Ascending aorta (tissue), 2 donors: ENCODE results near the gene KRTAP1-5. TPM values are rescaled to one million over a fixed set of nuclear protein-coding genes. Genes with fewer than 3 reads are reported as not detected.

Experiments used
- DNase-seq, 2 donors: peaks; one replicate each; pipeline ENCODE4 v3.0.0-alpha.2; 2019; ENCODE audit warnings: low spot score in 2 of 2
- H3K27ac ChIP-seq, 2 donors: fragments of 200-600 bp; sonication (generic); one replicate each; pipeline ENCODE4 v1.5.1; 2016 to 2017; ENCODE audit warnings: mild to moderate bottlenecking in 1 of 2
- H3K27me3 ChIP-seq: fragments of 200-600 bp; sonication (generic); one replicate; pipeline ENCODE4 v1.5.1; 2017
- H3K36me3 ChIP-seq, 2 donors: fragments of 200-600 bp; sonication (generic); one replicate each; pipeline ENCODE4 v1.5.1; 2016
- H3K4me1 ChIP-seq, 2 donors: fragments of 200-600 bp; sonication (generic); one replicate each; pipeline ENCODE4 v1.5.1; 2016 to 2017; ENCODE audit warnings: mild to moderate bottlenecking in 1 of 2
- H3K4me3 ChIP-seq, 2 donors: fragments of 200-600 bp; sonication (generic); one replicate each; pipeline ENCODE4 v1.5.1; 2016 to 2017; ENCODE audit warnings: mild to moderate bottlenecking in 1 of 2
- H3K9me3 ChIP-seq, 2 donors: fragments of 200-600 bp; sonication (generic); one replicate each; pipeline ENCODE4 v1.5.1; 2016
- intact Hi-C: fragments of 100-400 bp; cut with DNase I; formaldehyde crosslinking; loops from one replicate; pipeline ENCODE4 v1.15.1; 2023
- total RNA-seq: library from RNA; depleted of rRNA; stranded (reverse); fragments of >200 nt; gene quantifications from one replicate; pipeline ENCODE4 v1.1.0, GENCODE V29; 2016
- TF ChIP-seq, protein P1 (sequence below), 3 experiments: fragments of 200-600 bp in 2 of 3; fragments of 450-650 bp in 1 of 3; sonication (generic) in 2 of 3; IDR thresholded peaks; one replicate each; pipeline ENCODE4 v1.5.1; 2016 to 2019; ENCODE audit warnings: antibody characterized with exemption in 3 of 3, mild to moderate bottlenecking in 1 of 3, moderate library complexity in 1 of 3

Gene KRTAP1-5
- total RNA-seq, 1 donor from 2014 or later: not detected

DNA sequence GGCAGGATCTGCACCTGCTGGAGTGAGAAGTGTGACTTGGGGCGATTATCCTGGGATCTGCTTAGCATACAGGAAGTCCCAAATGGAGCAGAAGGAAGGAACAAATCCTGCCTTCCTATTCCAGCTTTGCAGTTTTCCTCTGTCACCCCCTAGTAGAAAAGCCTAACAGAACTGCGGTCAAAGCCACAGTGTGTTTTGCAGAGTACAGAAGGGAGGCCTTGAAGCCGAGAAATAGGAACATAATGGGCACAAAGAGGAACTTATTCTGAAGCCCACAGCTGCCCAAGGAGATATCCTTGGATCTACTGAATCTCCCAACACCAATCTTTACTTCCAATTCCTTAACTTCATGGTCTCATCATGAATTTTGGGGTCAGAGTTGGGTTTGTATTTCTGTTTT, 8.5 kb downstream of the KRTAP1-5 start:
- no peak overlapping the region for H3K4me3 ChIP-seq
- H3K27ac ChIP-seq: no peak overlapping the region
- no peaks in the 10 kb centered on the region for H3K9me3 ChIP-seq
- no peaks in the 10 kb centered on the region for H3K27me3 ChIP-seq
- H3K36me3 ChIP-seq: no peaks in the 10 kb centered on the region
- intact Hi-C loops: no loop called here
- no peaks in the 10 kb centered on the region for H3K4me1 ChIP-seq
- TF ChIP-seq, protein P1, sequence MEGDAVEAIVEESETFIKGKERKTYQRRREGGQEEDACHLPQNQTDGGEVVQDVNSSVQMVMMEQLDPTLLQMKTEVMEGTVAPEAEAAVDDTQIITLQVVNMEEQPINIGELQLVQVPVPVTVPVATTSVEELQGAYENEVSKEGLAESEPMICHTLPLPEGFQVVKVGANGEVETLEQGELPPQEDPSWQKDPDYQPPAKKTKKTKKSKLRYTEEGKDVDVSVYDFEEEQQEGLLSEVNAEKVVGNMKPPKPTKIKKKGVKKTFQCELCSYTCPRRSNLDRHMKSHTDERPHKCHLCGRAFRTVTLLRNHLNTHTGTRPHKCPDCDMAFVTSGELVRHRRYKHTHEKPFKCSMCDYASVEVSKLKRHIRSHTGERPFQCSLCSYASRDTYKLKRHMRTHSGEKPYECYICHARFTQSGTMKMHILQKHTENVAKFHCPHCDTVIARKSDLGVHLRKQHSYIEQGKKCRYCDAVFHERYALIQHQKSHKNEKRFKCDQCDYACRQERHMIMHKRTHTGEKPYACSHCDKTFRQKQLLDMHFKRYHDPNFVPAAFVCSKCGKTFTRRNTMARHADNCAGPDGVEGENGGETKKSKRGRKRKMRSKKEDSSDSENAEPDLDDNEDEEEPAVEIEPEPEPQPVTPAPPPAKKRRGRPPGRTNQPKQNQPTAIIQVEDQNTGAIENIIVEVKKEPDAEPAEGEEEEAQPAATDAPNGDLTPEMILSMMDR (IDR thresholded peaks at IDR 0.05): no peak
- DNase-seq: no peak

DNA sequence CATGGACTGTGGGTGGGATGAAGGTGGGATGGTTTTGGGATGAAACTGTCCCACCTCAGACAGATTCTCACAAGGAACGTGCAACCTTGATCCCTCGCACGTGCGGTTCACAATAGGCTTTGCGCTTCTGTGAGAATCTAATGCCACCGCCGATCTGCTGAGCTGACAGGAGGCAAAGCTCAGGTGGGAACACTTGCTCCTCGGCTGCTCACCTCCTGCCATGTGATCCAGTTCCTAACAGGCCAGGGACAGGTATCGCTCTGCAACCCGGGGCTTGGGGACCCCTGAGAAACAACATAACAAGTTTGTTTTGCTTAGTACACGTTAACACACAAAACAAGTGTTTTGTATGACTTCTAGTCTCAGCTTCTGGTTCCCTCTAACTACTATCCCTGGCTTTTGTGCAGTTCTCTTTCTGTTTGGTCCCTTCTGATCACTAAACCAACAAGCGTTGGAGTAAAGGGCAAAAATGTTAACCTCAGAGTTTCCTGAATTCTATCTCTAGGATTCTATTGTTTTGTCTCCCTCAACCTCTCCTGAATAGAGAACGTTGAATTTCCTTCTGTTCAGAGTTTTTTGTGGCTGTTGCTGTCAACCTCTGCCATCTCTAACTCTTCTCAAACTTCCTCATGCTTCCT, 10.3 kb downstream of the KRTAP1-5 start:
- intact Hi-C loops: no loop called here
- TF ChIP-seq, protein P1 (IDR thresholded peaks at IDR 0.05): no peak
- no peak for DNase-seq

DNA sequence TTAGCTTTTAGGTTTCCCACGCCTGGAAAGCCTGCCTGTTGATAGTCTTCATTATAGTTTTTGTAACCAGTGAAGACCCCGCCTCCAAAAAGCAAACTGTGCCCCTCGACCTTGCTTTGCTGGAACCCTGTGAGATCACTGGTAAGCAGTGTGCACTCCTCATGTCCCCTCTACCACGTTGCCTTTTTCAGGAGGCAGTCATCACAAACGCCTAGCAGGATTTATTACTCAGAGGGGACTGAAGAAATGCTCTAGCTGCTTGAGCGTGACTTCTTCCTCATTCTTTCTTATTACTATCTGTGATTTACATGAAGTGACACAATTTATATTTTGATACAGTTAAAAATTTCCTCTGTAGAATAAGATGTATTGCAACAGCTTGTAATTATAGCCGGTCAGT, 11.6 kb downstream of the KRTAP1-5 start:
- no peak for DNase-seq
- Histone ChIP-seq H3K4me1 (no peaks in the 10 kb centered on the region), H3K9me3 (no peaks in the 10 kb centered on the region), H3K27ac (no peak overlapping the region), H3K4me3 (no peak overlapping the region), H3K36me3 (no peaks in the 10 kb centered on the region), H3K27me3 (no peaks in the 10 kb centered on the region)
- TF ChIP-seq, protein P1 (IDR thresholded peaks at IDR 0.05): no peak
- intact Hi-C loops: no loop called here

More for the DNA sequence above, 10.3 kb downstream of the KRTAP1-5 start:
- Histone ChIP-seq H3K27ac (no peak overlapping the region), H3K9me3 (no peaks in the 10 kb centered on the region), H3K27me3 (no peaks in the 10 kb centered on the region), H3K4me1 (no peaks in the 10 kb centered on the region), H3K36me3 (no peaks in the 10 kb centered on the region), H3K4me3 (no peak overlapping the region)

DNA sequence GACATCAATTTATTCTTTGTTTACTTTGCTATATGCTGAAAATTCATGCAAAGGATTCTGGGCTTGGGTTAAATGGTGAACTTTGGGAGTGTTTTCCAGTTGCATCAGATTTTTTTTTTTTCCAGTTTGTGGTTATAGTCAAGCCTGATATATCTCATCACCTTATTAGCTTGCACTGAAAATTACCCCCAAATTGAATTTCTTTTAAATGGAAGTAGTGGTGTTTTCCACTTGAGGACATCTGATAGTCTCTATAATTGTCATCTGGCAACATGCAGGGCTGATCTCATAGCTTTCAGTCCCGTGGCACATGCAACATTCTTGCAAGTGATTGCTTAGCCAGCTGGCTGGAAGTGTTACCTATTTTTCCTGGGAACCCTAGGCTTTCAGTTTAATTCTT, 13.4 kb downstream of the KRTAP1-5 start:
- Histone ChIP-seq H3K4me1 (no peaks in the 10 kb centered on the region), H3K36me3 (no peaks in the 10 kb centered on the region), H3K9me3 (no peaks in the 10 kb centered on the region), H3K4me3 (no peak overlapping the region), H3K27me3 (no peaks in the 10 kb centered on the region), H3K27ac (no peak overlapping the region)
- intact Hi-C loops: no loop called here
- no peak for DNase-seq
- TF ChIP-seq, protein P1 (IDR thresholded peaks at IDR 0.05): no peak

DNA sequence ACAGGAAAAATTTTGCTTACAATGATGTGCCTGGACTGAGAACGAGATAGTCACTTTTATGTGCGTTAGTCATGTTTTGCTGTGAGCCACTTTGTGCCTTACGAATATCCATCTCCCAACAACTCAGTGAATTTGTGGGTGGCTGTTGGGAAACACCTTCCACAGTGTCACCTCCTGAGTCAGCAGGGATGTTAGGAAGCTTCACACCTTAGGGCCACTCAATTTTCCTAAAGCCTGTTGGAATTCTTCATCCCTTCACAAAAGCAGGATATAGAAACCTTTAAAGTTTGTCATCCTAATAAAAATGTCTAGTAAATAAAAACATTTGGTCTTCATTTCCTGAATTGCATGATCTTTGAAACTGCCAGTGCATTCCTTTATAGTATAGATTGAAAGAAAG, 13.8 kb downstream of the KRTAP1-5 start:
- no peaks in the 10 kb centered on the region for H3K4me1 ChIP-seq
- no peaks in the 10 kb centered on the region for H3K36me3 ChIP-seq
- no peak overlapping the region for H3K27ac ChIP-seq
- no peak overlapping the region for H3K4me3 ChIP-seq
- TF ChIP-seq, protein P1 (IDR thresholded peaks at IDR 0.05): no peak
- no peaks in the 10 kb centered on the region for H3K27me3 ChIP-seq
- intact Hi-C loops: no loop called here
- no peak for DNase-seq
- no peaks in the 10 kb centered on the region for H3K9me3 ChIP-seq
